K562 (cell line): Measurements from ENCODE around the gene PRODH2. TPM values are rescaled to one million over a fixed set of nuclear protein-coding genes. Genes with fewer than 3 reads are reported as not detected.

Experiments
- ARID4B ChIP-seq: sonication (generic); formaldehyde crosslinking; IDR thresholded peaks from 2 replicates; pipeline ENCODE4 v1.8.0; 2022; ENCODE audit warnings: mild to moderate bottlenecking, missing genetic modification reagents
- BRD4 ChIP-seq: fragments of 200-600 bp; sonication (generic); IDR thresholded peaks from 2 replicates; pipeline ENCODE4 v1.6.1; 2017; ENCODE audit warnings: inconsistent platforms
- CREM ChIP-seq: IDR thresholded peaks from 2 replicates; pipeline ENCODE4 v1.6.1; 2014; ENCODE audit warnings: antibody characterized with exemption, low read depth
- EZH2 ChIP-seq: IDR thresholded peaks from 2 replicates; pipeline ENCODE4 v1.6.1; 2012; ENCODE audit warnings: low read depth, mild to moderate bottlenecking, inconsistent platforms, low read length, borderline replicate concordance
- MBD2 ChIP-seq: sonication (generic); IDR thresholded peaks from 2 replicates; pipeline ENCODE4 v1.6.1; 2016; ENCODE audit warnings: low read depth, borderline replicate concordance
- NEUROD1 ChIP-seq: fragments of 150-350 bp; IDR thresholded peaks from 2 replicates; pipeline ENCODE4 v1.6.1; 2014; ENCODE audit warnings: borderline replicate concordance, low read length, low read depth; ENCODE audit not compliant: partially characterized antibody
- PPARD ChIP-seq: fragments of 250-450 bp; sonication (Bioruptor Pico); IDR thresholded peaks from 2 replicates; pipeline ENCODE4 v1.8.0; 2022; ENCODE audit warnings: inconsistent platforms, mild to moderate bottlenecking, moderate library complexity
- RBFOX2 ChIP-seq: fragments of 200-400 bp; formaldehyde crosslinking; IDR thresholded peaks from 2 replicates; pipeline ENCODE4 v1.6.1; 2017; ENCODE audit warnings: low read depth, mild to moderate bottlenecking, low read length, moderate library complexity
- SIX5 ChIP-seq, 2 experiments: IDR thresholded peaks; 2 replicates each; pipeline ENCODE4 v1.6.1; 2011; ENCODE audit warnings: low read length in 2 of 2, borderline replicate concordance in 1 of 2, low read depth in 1 of 2, mild to moderate bottlenecking in 1 of 2, moderate library complexity in 1 of 2; ENCODE audit not compliant: insufficient read depth in 1 of 2
- TBL1XR1 ChIP-seq, 2 experiments: IDR thresholded peaks; 2 replicates each; pipeline ENCODE4 v1.6.1; 2012; ENCODE audit warnings: improper control_type of control experiment in 2 of 2, low read length in 2 of 2, mild to moderate bottlenecking in 1 of 2
- TBP ChIP-seq: optimal IDR thresholded peaks from 2 replicates; pipeline ENCODE3; 2011; ENCODE audit warnings: low read depth, low read length, improper control_type of control experiment
- THAP7 ChIP-seq: fragments of 250-450 bp; sonication (Bioruptor Pico); IDR thresholded peaks from 2 replicates; pipeline ENCODE4 v1.5.0; 2021
- ZBTB11 ChIP-seq, 3 experiments: fragments of 200-800 bp in 1 of 3; fragments of 250-450 bp in 1 of 3; fragments of 450-650 bp in 1 of 3; sonication (Bioruptor Pico) in 1 of 3; sonication (Bioruptor generic) in 1 of 3; formaldehyde crosslinking in 1 of 3; IDR thresholded peaks; 2 replicates each; pipeline versions ENCODE4 v1.6.1 to v1.8.0; 2016 to 2022; ENCODE audit warnings: mild to moderate bottlenecking in 2 of 3, missing genetic modification characterization in 2 of 3, missing compliant biosample characterization in 1 of 3, moderate library complexity in 1 of 3
- ZBTB17 ChIP-seq: fragments of 450-650 bp; formaldehyde crosslinking; IDR thresholded peaks from 2 replicates; pipeline ENCODE4 v1.4.0; 2020; ENCODE audit warnings: mild to moderate bottlenecking
- ZNF766 ChIP-seq: fragments of 200-800 bp; sonication (Bioruptor generic); conservative IDR thresholded peaks from 2 replicates; pipeline ENCODE4 v1.6.1; 2016; ENCODE audit warnings: missing genetic modification characterization, missing compliant biosample characterization
- polyA plus RNA-seq, 8 experiments: library from polyadenylated mRNA; depleted of rRNA in 4 of 8; stranded (reverse) in 5 of 8; unstranded in 3 of 8; fragments of >200 nt; fragmentation: Nextera tagmentation in 2 of 8; fragmentation: Illumina TruSeq in 1 of 8; extraction: Ambion mirVana in 2 of 8; extraction: Trizol in 1 of 8; gene quantifications; 2 replicates each; pipeline versions ENCODE4 v1.2.1 to v1.2.3, GENCODE V29; 2011 to 2014; ENCODE audit warnings: inconsistent platforms in 1 of 8, missing spikeins in 1 of 8
- total RNA-seq, 7 experiments: library from RNA; depleted of rRNA in 6 of 7; stranded (reverse); fragments of >200 nt in 6 of 7; fragmentation: Illumina TruSeq in 2 of 7; extraction: Trizol in 2 of 7; gene quantifications; 2 replicates each; pipeline versions ENCODE4 v1.2.1 to v1.2.3, GENCODE V29; 2011 to 2021; ENCODE audit warnings: low replicate concordance in 1 of 7
- TF ChIP-seq, protein P1 (sequence below): fragments of 200-800 bp; sonication (Bioruptor generic); IDR thresholded peaks from 2 replicates; pipeline ENCODE4 v1.6.1; 2017; ENCODE audit warnings: missing genetic modification characterization, missing compliant biosample characterization

PRODH2 gene
- total and polyA plus RNA-seq, 9 of the 15 experiments (the other 6 are each of a cell fraction or from before 2014, with no cell fraction given): not detected

- TF ChIP-seq CREM (peak; percentile 63), EZH2 (no peak), TBP (peak; percentile 68), ZBTB17 (CRISPR knock-in tag) (peak; percentile 57; the same call in 1 of the 2 replicates), RBFOX2 (peak; percentile 80), BRD4 (0 out of 2 replicates have a peak, but pooled peaks have one; percentile 53), ZBTB11 (CRISPR knock-in tag; IDR thresholded peaks at IDR 0.05) (peak in 2 of 3 experiments; percentile 64 to 83; a peak in 5 of 6 replicates), NEUROD1 (peak; percentile 100), ARID4B (CRISPR knock-in tag) (peak; percentile 92), PPARD (no peak), SIX5 (IDR thresholded peaks at IDR 0.05; ENCODE audit: borderline replicate concordance in 1 of 2, insufficient read depth in 1 of 2, low read depth in 1 of 2, low read length in 2 of 2) (peak; percentile 58 to 66; a peak in 3 of 4 replicates), THAP7 (CRISPR knock-in tag) (peak; percentile 90), ZNF766 (peak; percentile 87), MBD2 (peak; percentile 99), TBL1XR1 (IDR thresholded peaks at IDR 0.05; ENCODE audit: low read length in 2 of 2) (peak in 1 of 2 experiments; percentile 41; a peak in 1 of 4 replicates)
- TF ChIP-seq, protein P1, sequence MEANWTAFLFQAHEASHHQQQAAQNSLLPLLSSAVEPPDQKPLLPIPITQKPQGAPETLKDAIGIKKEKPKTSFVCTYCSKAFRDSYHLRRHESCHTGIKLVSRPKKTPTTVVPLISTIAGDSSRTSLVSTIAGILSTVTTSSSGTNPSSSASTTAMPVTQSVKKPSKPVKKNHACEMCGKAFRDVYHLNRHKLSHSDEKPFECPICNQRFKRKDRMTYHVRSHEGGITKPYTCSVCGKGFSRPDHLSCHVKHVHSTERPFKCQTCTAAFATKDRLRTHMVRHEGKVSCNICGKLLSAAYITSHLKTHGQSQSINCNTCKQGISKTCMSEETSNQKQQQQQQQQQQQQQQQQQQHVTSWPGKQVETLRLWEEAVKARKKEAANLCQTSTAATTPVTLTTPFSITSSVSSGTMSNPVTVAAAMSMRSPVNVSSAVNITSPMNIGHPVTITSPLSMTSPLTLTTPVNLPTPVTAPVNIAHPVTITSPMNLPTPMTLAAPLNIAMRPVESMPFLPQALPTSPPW (CRISPR knock-in tag): peak; percentile 91
These were observed 54.7 kb downstream of the PRODH2 start, which contains the start of gene PROSER3 (continued) for GRCh38 chr19:35757749-35758608.
